Endothelial cell (in vitro differentiated cells): Measurements from ENCODE around the gene C16orf95. TPM values are rescaled to one million over a fixed set of nuclear protein-coding genes. Genes with fewer than 3 reads are reported as not detected.
A peak's percentile ranks its signal among the peaks of the same experiment; 100 is the strongest.

Source experiments
- DNase-seq: peaks from one replicate; pipeline ENCODE4 v3.0.0; 2021; ENCODE audit warnings: low spot score
- H3K27ac Mint-ChIP-seq: one replicate; pipeline ENCODE4 v1.8.0; 2021; ENCODE audit warnings: mixed read lengths, inconsistent platforms; ENCODE audit not compliant: unreplicated experiment
- H3K27me3 Mint-ChIP-seq: one replicate; pipeline ENCODE4 v1.8.0; 2021; ENCODE audit warnings: mild to moderate bottlenecking, moderate library complexity, mixed read lengths, inconsistent platforms; ENCODE audit not compliant: unreplicated experiment
- H3K36me3 Mint-ChIP-seq: one replicate; pipeline ENCODE4 v1.8.0; 2021; ENCODE audit warnings: mild to moderate bottlenecking, low read depth, mixed read lengths, inconsistent platforms; ENCODE audit not compliant: unreplicated experiment
- H3K4me1 Mint-ChIP-seq: one replicate; pipeline ENCODE4 v1.8.0; 2021; ENCODE audit warnings: mild to moderate bottlenecking, mixed read lengths, inconsistent platforms; ENCODE audit not compliant: unreplicated experiment
- H3K4me3 Mint-ChIP-seq: one replicate; pipeline ENCODE4 v1.8.0; 2021; ENCODE audit warnings: mild to moderate bottlenecking, mixed read lengths, inconsistent platforms; ENCODE audit not compliant: unreplicated experiment
- H3K9me3 Mint-ChIP-seq: one replicate; pipeline ENCODE4 v1.8.0; 2021; ENCODE audit warnings: mixed read lengths, inconsistent platforms; ENCODE audit not compliant: unreplicated experiment
- CTCF ChIP-seq: fragments of 200-600 bp; sonication (generic); IDR thresholded peaks from one replicate; pipeline ENCODE4 v1.5.0; 2021; ENCODE audit warnings: antibody characterized with exemption; ENCODE audit not compliant: unreplicated experiment
- total RNA-seq: library from RNA; stranded (reverse); fragmentation: NEBNext Ultra II Directional; extraction: Animal tissue kit (Norgen Biotek cat#: 25700); gene quantifications from one replicate; pipeline ENCODE4 v1.2.1, GENCODE V29; 2021; ENCODE audit not compliant: unreplicated experiment

Gene C16orf95
- total RNA-seq, 1 donor from 2014 or later: 6.5 TPM

GRCh38 chr16:87317750-87318644 is 805 bp upstream of the C16orf95 start:
- TF ChIP-seq CTCF: no peak
- H3K27ac Mint-ChIP-seq: peak overlapping the region; percentile 86
- H3K27me3 Mint-ChIP-seq: peaks cover 2% of the 10 kb centered on the region
- H3K4me1 Mint-ChIP-seq: peaks cover 12% of the 10 kb centered on the region
- H3K9me3 Mint-ChIP-seq: no peaks in the 10 kb centered on the region
- peak; percentile 29 for DNase-seq
- H3K4me3 Mint-ChIP-seq: peak overlapping the region; percentile 97
- H3K36me3 Mint-ChIP-seq: no peaks in the 10 kb centered on the region

- TF ChIP-seq CTCF: no peak
- Mint-ChIP-seq H3K9me3 (no peaks in the 10 kb centered on the region), H3K4me3 (peak overlapping the region; percentile 97), H3K27me3 (no peaks in the 10 kb centered on the region), H3K27ac (no peak overlapping the region), H3K4me1 (peaks cover 12% of the 10 kb centered on the region), H3K36me3 (no peaks in the 10 kb centered on the region)
- DNase-seq: no peak
Observed at GRCh38 chr16:87316450-87316922, 706 bp downstream of the C16orf95 start.

GRCh38 chr16:87314990-87315420 is 2.2 kb downstream of the C16orf95 start:
- H3K27ac Mint-ChIP-seq: no peak overlapping the region
- H3K4me1 Mint-ChIP-seq: peaks cover 14% of the 10 kb centered on the region
- H3K27me3 Mint-ChIP-seq: no peaks in the 10 kb centered on the region
- DNase-seq: no peak
- TF ChIP-seq CTCF: no peak
- H3K4me3 Mint-ChIP-seq: no peak overlapping the region
- no peaks in the 10 kb centered on the region for H3K36me3 Mint-ChIP-seq
- no peaks in the 10 kb centered on the region for H3K9me3 Mint-ChIP-seq

GRCh38 chr16:87312008-87312407 is 5.2 kb downstream of the C16orf95 start:
- Mint-ChIP-seq H3K9me3 (no peaks in the 10 kb centered on the region), H3K36me3 (no peaks in the 10 kb centered on the region), H3K4me1 (peaks cover 2% of the 10 kb centered on the region), H3K27me3 (no peaks in the 10 kb centered on the region), H3K4me3 (no peak overlapping the region), H3K27ac (no peak overlapping the region)
- TF ChIP-seq CTCF: no peak
- no peak for DNase-seq

GRCh38 chr16:87311387-87311786 is 5.8 kb downstream of the C16orf95 start:
- Mint-ChIP-seq H3K4me3 (no peak overlapping the region), H3K27me3 (no peaks in the 10 kb centered on the region), H3K27ac (no peak overlapping the region), H3K36me3 (no peaks in the 10 kb centered on the region), H3K4me1 (peaks cover 2% of the 10 kb centered on the region), H3K9me3 (no peaks in the 10 kb centered on the region)
- no peak for DNase-seq
- no peak for TF ChIP-seq CTCF
